CD4-positive, alpha-beta T cell treated with Interleukin-6 for 4 hours (primary cell): Measurements from ENCODE around the gene ZFYVE27.

ENCODE experiments used
- DNase-seq: peaks from one replicate; pipeline ENCODE4 v3.0.0-alpha.2; 2020; ENCODE audit warnings: mixed read lengths

ZFYVE27 gene

DNA sequence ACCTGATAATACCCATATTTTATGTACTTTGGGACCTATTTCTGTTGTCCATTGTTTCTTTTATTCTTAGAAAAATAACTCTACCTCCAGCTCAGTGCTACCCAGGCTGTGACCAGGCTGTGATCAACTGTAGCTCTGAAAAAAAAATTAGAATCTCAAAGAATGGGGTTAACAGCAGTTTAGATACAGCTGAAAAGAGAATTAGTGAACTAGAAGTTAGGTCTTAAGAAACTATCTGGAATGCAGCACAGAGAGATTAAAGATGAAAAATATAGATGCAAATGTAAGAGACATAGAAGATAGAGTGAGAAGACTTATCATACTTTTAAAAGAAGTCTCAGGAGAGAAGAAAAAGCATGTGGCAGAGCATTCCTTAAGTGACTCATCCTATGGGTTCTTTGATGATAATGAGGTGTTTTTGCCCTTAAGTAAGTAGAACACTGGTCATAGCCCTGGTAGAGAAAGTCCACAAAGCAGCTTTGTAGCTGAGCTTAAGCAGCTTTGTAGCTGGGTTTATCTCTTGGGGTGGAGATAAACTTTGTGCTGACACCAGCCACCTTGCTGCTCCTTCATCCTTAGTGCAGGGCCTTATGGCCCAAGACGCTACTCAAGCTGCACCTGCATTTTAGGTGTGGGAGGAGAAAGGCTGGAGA is 62.2 kb downstream of the ZFYVE27 start:
- DNase-seq = no peak

DNA sequence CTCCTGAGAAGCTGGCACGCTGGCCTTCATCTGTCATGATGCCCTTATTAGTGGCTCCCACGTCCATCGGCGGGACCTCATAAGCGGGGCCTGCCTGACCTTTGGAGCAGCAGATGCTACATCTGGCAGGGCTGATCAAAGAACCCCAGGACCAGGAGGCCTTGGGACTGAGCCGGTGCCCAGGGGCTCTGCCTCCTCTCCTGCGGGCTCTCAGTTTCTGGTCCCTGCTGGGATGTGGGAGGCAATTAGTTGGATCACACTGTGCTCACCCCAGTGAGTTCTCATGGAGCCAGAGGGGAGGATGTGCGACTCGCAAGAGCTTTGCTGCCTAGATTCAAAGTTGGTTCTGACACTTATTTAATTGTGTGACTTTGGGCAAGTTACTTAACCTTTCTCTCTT is 63.5 kb downstream of the ZFYVE27 start:
- DNase-seq = no peak

DNA sequence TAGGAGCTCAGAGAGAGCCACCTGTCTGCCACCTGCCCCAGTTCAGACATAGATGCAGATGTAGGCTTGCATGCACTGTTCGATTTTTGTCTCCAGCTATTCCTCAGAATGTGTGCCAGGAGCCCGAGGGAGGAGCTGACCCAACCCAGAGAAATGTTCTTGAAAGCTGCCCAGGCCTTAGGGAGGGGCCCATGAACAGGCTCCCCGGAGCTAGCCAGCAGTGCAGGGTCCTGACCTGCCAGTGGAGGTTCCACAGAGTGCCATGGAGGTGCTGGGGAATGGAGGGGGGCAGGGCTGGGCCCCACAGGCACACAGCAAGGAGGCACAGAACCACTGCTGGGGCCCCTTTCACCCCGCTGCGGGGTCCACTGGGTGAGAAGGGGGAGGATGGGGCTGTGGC is 64.5 kb downstream of the ZFYVE27 start:
- DNase-seq = no peak

GRCh38 chr10:97805096-97805884 is 68.4 kb downstream of the ZFYVE27 start:
- no peak for DNase-seq

DNA sequence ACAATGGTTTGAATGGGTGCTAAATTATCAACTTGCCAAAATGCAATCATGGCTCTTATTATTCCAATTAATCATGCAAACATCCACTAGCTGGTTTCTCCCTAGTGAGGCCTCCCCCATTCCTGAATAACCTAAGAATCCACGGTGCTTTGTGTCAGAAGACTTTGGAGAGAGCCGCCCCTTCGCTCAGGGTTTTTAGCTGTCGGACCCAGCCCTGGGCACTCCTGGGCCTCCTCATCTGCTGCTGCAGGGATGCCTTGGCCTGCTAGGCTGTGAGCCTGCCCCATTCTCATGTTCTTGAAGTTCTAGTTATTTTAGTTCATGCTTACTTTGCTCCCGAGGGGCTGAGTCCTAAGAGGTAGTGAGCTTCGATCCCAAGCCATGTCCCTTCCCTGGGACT is 69.0 kb downstream of the ZFYVE27 start:
- DNase-seq = no peak

DNA sequence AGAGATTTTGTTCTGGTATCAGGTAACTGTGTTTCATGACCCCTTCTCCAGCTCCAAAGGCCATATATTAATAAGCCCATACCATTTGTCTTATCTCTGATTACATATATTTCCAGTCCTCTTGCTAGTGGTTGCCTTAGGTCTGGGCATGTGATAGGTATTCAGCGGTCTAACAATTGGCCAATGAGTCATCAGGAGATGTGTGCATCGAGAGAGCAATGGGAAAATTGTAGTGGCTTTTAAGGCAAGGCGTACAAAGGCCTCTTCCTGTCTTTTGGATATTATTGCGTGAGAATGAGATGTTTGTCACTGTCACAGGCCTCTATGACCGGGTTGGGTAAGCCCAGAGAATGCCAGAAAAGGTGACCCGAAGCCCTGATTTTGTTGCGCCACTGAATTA is 73.5 kb downstream of the ZFYVE27 start:
- no peak for DNase-seq
